ENCODE results near the gene SUCLG1.

SUCLG1 gene

GRCh38 chr2:84460670-84461069 lies 1.6 kb upstream of the SUCLG1 start:
- no peak for DNase-seq

GRCh38 chr2:84459944-84460429 lies 907 bp upstream of the SUCLG1 start:
- DNase-seq = no peak

- DNase-seq = no peak
Observed at GRCh38 chr2:84458551-84459017, 496 bp downstream of the SUCLG1 start.

- no peak for DNase-seq
Observed at GRCh38 chr2:84457686-84458085, 1.4 kb downstream of the SUCLG1 start.

- no peak for DNase-seq
Observed at GRCh38 chr2:84456156-84456555, 2.9 kb downstream of the SUCLG1 start.

- DNase-seq = no peak
Observed at GRCh38 chr2:84454581-84454980, 4.5 kb downstream of the SUCLG1 start.

- no peak for DNase-seq
Observed at GRCh38 chr2:84452624-84453023, 6.5 kb downstream of the SUCLG1 start.

GRCh38 chr2:84451579-84451978 lies 7.5 kb downstream of the SUCLG1 start:
- no peak for DNase-seq

- DNase-seq = no peak
Observed at GRCh38 chr2:84450288-84451227, 8.5 kb downstream of the SUCLG1 start.

GRCh38 chr2:84449711-84450110 lies 9.4 kb downstream of the SUCLG1 start:
- no peak for DNase-seq

GRCh38 chr2:84449055-84449454 lies 10.0 kb downstream of the SUCLG1 start:
- DNase-seq = no peak

GRCh38 chr2:84443477-84443876 lies 15.6 kb downstream of the SUCLG1 start:
- no peak for DNase-seq

GRCh38 chr2:84442888-84443287 lies 16.2 kb downstream of the SUCLG1 start:
- no peak for DNase-seq

GRCh38 chr2:84441505-84441904 lies 17.6 kb downstream of the SUCLG1 start:
- DNase-seq = no peak

GRCh38 chr2:84441036-84441435 lies 18.0 kb downstream of the SUCLG1 start:
- DNase-seq = peak; percentile 76

GRCh38 chr2:84435345-84436025 lies 23.6 kb downstream of the SUCLG1 start:
- DNase-seq = no peak

GRCh38 chr2:84429328-84429727 lies 29.8 kb downstream of the SUCLG1 start:
- DNase-seq = no peak

GRCh38 chr2:84427235-84428138 lies 31.6 kb downstream of the SUCLG1 start:
- DNase-seq = no peak

GRCh38 chr2:84425310-84425709 lies 33.8 kb downstream of the SUCLG1 start:
- DNase-seq = no peak

GRCh38 chr2:84424152-84424551 lies 34.9 kb downstream of the SUCLG1 start:
- no peak for DNase-seq

GRCh38 chr2:84421791-84422190 lies 37.3 kb downstream of the SUCLG1 start:
- no peak for DNase-seq

GRCh38 chr2:84421197-84421596 lies 37.9 kb downstream of the SUCLG1 start:
- DNase-seq = no peak

Measured in retina (tissue), 1 donor.